Measurements from ENCODE around the gene ZNF444. TPM values are rescaled to one million over a fixed set of nuclear protein-coding genes. Genes with fewer than 3 reads are reported as not detected.
A peak's percentile ranks its signal among the peaks of the same experiment; 100 is the strongest.
"Not testable (repeated sequence)": the region's sequence is repeated elsewhere in the genome, so short reads cannot be mapped to it uniquely, and the experiment has no call there.

ZNF444 gene
- total RNA-seq, 2 donors from 2014 or later: 37.1 to 42.9 TPM

GRCh38 chr19:56199687-56200086, 58.6 kb downstream of the ZNF444 start:
- no peak overlapping the region for H3K4me3 Mint-ChIP-seq
- H3K36me3 Mint-ChIP-seq (ENCODE audit: insufficient read depth in 2 of 2): no peaks in the 10 kb centered on the region
- no peaks in the 10 kb centered on the region for H3K9me3 Mint-ChIP-seq
- ATAC-seq (replicated peaks in 1 of 2): no peak
- H3K4me1 Mint-ChIP-seq (ENCODE audit: low read depth): no peaks in the 10 kb centered on the region
- DNase-seq: no peak
- no peaks in the 10 kb centered on the region for H3K27me3 Mint-ChIP-seq (ENCODE audit: low read depth)
- no peak overlapping the region for H3K27ac Mint-ChIP-seq

DNA sequence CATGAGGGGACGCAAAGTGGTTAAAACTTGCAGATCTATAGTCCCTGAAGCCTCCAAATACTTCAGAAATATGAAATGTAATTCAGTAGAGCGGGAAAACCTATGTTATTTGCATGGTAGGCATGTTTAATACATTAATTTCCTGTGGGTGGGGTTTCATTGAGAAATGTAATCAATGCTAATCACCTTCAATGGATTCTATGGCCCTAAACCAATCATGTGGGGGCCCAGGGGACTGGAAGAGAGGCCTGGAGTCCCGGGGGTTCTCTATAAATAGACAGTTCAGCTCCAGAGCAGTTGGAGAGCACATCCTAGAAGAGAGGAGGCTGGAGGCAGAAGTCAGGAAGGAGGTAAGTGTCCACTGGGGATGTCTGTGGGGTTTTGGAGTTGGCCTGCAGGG, 60.9 kb downstream of the ZNF444 start, which contains the start of gene ZSCAN5C:
Gene ZSCAN5C (plus strand): TSS at position 301 of the 400 bp plus-strand sequence. CDS start 3,641 bp downstream, outside the sequence.
- peak within 1 kb of the TSS; percentile 77 for H3K27ac Mint-ChIP-seq
- ATAC-seq (replicated peaks in 1 of 2): no peak
- DNase-seq: no peak
- H3K27me3 Mint-ChIP-seq (ENCODE audit: low read depth): no peaks in the 10 kb centered on the region
- no peaks in the 10 kb centered on the region for H3K9me3 Mint-ChIP-seq
- H3K36me3 Mint-ChIP-seq (ENCODE audit: insufficient read depth in 2 of 2): no peaks in the 10 kb centered on the region
- no peaks in the 10 kb centered on the region for H3K4me1 Mint-ChIP-seq (ENCODE audit: low read depth)
- no peak within 1 kb of the TSS for H3K4me3 Mint-ChIP-seq

DNA sequence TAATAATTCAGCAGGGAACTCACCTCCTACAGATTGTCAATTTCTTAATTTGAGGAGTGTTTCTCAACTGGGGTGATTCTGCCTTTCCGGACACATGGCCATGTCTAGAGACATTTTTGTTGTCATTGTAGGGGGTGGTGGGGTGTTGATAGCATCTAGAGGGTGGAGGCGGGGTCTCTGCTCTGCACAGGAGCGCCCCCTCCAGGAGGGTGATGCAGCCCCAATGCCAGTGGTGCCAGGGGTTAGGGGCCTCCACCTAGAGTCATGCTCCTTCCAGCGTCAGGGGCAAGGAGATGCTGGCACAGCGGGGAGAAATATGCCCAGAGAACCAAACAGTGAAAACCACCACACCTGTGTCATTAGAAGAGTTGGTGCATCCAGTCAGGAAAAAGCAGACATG, 66.5 kb downstream of the ZNF444 start:
- not testable (repeated sequence) for H3K36me3 Mint-ChIP-seq (ENCODE audit: insufficient read depth in 2 of 2); H3K27ac Mint-ChIP-seq; DNase-seq; H3K9me3 Mint-ChIP-seq; H3K4me3 Mint-ChIP-seq; H3K4me1 Mint-ChIP-seq (ENCODE audit: low read depth); ATAC-seq (replicated peaks in 1 of 2); H3K27me3 Mint-ChIP-seq (ENCODE audit: low read depth)

DNA sequence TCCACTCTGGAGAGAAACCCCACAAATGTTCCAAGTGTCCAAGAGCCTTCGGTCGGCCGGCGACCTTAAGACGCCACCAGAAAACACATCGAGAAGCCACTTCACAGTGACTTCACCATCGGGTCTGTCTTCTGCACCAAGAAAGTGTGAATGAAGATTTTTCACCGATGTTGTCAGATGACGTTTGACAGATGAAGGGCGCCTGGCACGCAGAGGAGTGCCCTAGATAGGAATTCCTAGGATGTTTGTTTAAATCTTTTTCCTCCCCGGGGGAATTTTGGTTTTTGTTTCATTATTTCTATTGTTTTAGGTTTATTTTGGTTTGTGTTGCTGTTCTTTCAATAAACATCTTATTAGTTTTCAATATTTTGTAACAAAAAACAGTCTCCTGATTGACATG, 68.0 kb downstream of the ZNF444 start:
- no peaks in the 10 kb centered on the region for H3K9me3 Mint-ChIP-seq
- no peak overlapping the region for H3K4me3 Mint-ChIP-seq
- DNase-seq (no peak), ATAC-seq (replicated peaks in 1 of 2) (no peak)
- H3K4me1 Mint-ChIP-seq (ENCODE audit: low read depth): no peaks in the 10 kb centered on the region
- H3K27me3 Mint-ChIP-seq (ENCODE audit: low read depth): no peaks in the 10 kb centered on the region
- no peaks in the 10 kb centered on the region for H3K36me3 Mint-ChIP-seq (ENCODE audit: insufficient read depth in 2 of 2)
- H3K27ac Mint-ChIP-seq: no peak overlapping the region

DNA sequence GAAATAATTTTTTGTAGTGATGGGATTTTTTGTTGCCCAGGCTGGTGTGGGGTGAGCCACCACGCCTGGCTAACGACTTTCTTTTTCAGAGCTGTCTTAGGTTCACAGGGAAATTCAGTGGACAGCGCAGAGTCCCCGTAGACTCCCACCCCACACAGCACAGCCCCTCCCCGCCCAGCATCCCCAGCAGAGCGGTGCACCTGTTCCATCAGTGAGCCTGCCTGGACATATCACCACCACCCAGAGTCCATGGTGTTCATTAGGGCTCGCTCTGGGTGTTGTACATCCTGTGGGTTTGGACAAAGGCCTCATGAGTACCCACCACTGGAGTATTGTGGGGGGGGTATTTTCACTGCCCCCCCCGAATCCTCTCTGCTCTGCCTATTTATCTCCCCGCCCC, 68.9 kb downstream of the ZNF444 start:
- not testable (repeated sequence) for DNase-seq

More for the DNA sequence above, 68.9 kb downstream of the ZNF444 start:
- H3K4me1 Mint-ChIP-seq (ENCODE audit: low read depth); ATAC-seq (replicated peaks in 1 of 2); H3K9me3 Mint-ChIP-seq; H3K4me3 Mint-ChIP-seq; H3K36me3 Mint-ChIP-seq (ENCODE audit: insufficient read depth in 2 of 2); H3K27ac Mint-ChIP-seq; H3K27me3 Mint-ChIP-seq (ENCODE audit: low read depth): not testable (repeated sequence)

Other genes with a start within 250 kb of the ZNF444 start
- gene NLRP13, start 209.0 kb upstream of the ZNF444 start, total RNA-seq: not detected
- gene NLRP8, start 193.5 kb upstream of the ZNF444 start, total RNA-seq: not detected
- not detected for gene NLRP5, start 154.5 kb upstream of the ZNF444 start, total RNA-seq
- 10 to 100 TPM; 38.3 to 45.9 TPM for gene ZNF787, start 20.0 kb upstream of the ZNF444 start, total RNA-seq
- not detected for gene GALP, start 34.7 kb downstream of the ZNF444 start, total RNA-seq
- gene ZSCAN5B, start 56.5 kb downstream of the ZNF444 start, total RNA-seq: not detected
- gene ZSCAN5C, start 61.0 kb downstream of the ZNF444 start, total RNA-seq: not detected
- under 1 TPM in 1 of 2 donors, not detected in 1; 0.67 TPM for gene EDDM13, start 131.5 kb downstream of the ZNF444 start, total RNA-seq
- 1 to 10 TPM; 8.3 to 8.4 TPM for gene ZSCAN5A, start 173.6 kb downstream of the ZNF444 start, total RNA-seq